ENCODE data around the gene EPHA8. TPM values are rescaled to one million over a fixed set of nuclear protein-coding genes. Genes with fewer than 3 reads are reported as not detected.

EPHA8 gene
- total RNA-seq, 1 experiment from 2014 or later = 3.8 TPM

DNA sequence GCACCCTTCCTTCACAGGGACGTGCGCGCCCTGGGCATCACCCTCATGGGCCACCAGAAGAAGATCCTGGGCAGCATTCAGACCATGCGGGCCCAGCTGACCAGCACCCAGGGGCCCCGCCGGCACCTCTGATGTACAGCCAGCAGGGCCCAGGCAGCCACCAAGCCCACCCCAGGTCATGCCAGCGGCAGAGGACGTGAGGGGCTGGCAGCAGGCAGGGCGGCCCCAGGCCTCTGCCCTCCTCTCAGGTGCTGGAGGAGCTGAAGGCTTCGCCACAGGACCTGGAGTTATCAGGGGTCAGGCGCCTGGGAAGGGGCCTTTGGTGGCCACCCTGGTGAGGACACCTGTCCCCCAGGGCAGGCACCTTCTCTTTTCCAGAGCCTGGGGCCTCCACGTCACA, 38.3 kb downstream of the EPHA8 start (continued):
- TF ChIP-seq, protein P1, sequence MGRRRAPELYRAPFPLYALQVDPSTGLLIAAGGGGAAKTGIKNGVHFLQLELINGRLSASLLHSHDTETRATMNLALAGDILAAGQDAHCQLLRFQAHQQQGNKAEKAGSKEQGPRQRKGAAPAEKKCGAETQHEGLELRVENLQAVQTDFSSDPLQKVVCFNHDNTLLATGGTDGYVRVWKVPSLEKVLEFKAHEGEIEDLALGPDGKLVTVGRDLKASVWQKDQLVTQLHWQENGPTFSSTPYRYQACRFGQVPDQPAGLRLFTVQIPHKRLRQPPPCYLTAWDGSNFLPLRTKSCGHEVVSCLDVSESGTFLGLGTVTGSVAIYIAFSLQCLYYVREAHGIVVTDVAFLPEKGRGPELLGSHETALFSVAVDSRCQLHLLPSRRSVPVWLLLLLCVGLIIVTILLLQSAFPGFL (CRISPR knock-in tag; IDR thresholded peaks at IDR 0.05; ENCODE audit: borderline replicate concordance) = no peak
- no peak for TF ChIP-seq ZNF219 (CRISPR knock-in tag; IDR thresholded peaks at IDR 0.05; ENCODE audit: borderline replicate concordance)
- TF ChIP-seq, protein P2, sequence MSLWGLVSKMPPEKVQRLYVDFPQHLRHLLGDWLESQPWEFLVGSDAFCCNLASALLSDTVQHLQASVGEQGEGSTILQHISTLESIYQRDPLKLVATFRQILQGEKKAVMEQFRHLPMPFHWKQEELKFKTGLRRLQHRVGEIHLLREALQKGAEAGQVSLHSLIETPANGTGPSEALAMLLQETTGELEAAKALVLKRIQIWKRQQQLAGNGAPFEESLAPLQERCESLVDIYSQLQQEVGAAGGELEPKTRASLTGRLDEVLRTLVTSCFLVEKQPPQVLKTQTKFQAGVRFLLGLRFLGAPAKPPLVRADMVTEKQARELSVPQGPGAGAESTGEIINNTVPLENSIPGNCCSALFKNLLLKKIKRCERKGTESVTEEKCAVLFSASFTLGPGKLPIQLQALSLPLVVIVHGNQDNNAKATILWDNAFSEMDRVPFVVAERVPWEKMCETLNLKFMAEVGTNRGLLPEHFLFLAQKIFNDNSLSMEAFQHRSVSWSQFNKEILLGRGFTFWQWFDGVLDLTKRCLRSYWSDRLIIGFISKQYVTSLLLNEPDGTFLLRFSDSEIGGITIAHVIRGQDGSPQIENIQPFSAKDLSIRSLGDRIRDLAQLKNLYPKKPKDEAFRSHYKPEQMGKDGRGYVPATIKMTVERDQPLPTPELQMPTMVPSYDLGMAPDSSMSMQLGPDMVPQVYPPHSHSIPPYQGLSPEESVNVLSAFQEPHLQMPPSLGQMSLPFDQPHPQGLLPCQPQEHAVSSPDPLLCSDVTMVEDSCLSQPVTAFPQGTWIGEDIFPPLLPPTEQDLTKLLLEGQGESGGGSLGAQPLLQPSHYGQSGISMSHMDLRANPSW (CRISPR knock-in tag; conservative IDR thresholded peaks at IDR 0.05; ENCODE audit: low read depth) = no peak
- TF ChIP-seq JUN (CRISPR knock-in tag; IDR thresholded peaks at IDR 0.05) = no peak
- no peak for TF ChIP-seq CREM (CRISPR knock-in tag; IDR thresholded peaks at IDR 0.05)
- no peak for TF ChIP-seq MYBL2 (CRISPR knock-in tag; IDR thresholded peaks at IDR 0.05)
- TF ChIP-seq, protein P3, sequence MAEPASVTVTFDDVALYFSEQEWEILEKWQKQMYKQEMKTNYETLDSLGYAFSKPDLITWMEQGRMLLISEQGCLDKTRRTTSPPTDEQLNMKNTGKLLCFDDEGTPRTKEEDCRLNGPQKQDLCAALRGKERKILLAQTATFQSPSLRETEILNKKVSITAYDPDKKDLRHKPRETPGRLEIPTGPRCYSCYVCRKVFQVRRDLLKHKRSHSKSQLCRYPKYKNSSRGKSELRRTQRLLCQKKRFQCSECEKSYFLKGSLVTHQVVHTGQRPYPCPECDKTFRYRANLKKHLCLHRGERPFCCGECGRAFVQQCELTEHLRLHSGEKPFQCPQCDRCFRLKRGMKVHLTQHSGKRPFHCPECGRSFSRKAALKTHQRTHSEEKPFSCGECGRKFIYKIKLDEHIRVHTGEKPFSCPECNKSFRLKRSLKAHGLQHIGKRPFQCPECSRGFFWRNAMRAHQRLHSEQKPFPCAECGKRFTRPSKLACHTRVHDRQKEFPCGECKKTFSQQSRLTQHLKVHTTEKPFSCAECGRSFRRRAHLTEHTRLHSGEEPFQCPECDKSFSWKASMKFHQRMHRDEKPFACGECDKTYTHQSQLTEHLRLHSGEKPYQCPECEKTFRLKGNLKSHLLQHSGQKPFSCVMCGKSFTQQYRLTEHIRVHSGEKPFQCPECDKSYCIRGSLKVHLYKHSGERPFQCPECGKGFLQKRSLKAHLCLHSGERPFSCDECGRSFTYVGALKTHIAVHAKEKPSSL (CRISPR knock-in tag; conservative IDR thresholded peaks at IDR 0.05) = no peak
- TF ChIP-seq IRF2 (CRISPR knock-in tag; IDR thresholded peaks at IDR 0.05; ENCODE audit: borderline replicate concordance, low read depth) = no peak

DNA sequence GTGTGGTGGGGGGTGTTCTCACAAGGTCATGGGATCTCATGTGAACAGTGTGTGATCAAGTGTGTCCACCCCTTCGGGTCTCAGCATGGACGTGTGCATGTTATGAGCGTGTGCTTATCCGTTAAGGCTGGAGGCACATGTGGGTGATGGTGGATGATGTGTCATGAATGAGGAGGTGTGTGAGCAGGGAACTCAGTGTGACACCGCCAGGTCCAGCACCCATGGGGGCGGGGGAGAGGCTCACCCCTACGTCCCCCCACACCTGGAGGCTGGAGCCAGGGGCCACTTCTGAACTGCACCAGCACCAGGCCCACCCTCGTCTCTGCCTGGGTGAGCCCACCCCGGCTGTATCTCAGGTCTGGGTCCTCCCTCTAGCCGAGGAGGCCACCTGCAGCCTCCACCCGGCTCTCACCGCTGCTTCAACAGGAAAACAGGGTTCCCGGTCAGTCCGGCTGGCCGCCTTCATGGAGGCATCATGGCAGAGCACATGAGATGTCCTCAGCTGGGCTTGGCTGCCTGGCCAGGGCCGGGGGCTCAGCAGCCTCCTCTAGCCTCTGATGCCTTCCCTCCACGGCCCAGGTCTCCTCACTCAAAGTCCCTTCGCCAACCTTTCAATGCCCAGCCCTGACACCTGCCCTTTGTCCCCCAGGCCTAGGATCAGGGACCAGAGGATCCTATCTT, 38.9 kb downstream of the EPHA8 start:
- TF ChIP-seq, protein P1 (CRISPR knock-in tag; IDR thresholded peaks at IDR 0.05; ENCODE audit: borderline replicate concordance) = no peak
- TF ChIP-seq RELA (CRISPR knock-in tag; IDR thresholded peaks at IDR 0.05; ENCODE audit: borderline replicate concordance) = no peak
- TF ChIP-seq SOX15 (CRISPR knock-in tag; IDR thresholded peaks at IDR 0.05) = no peak
- no peak for TF ChIP-seq ZBTB21 (CRISPR knock-in tag; IDR thresholded peaks at IDR 0.05; ENCODE audit: borderline replicate concordance)
- TF ChIP-seq, protein P4, sequence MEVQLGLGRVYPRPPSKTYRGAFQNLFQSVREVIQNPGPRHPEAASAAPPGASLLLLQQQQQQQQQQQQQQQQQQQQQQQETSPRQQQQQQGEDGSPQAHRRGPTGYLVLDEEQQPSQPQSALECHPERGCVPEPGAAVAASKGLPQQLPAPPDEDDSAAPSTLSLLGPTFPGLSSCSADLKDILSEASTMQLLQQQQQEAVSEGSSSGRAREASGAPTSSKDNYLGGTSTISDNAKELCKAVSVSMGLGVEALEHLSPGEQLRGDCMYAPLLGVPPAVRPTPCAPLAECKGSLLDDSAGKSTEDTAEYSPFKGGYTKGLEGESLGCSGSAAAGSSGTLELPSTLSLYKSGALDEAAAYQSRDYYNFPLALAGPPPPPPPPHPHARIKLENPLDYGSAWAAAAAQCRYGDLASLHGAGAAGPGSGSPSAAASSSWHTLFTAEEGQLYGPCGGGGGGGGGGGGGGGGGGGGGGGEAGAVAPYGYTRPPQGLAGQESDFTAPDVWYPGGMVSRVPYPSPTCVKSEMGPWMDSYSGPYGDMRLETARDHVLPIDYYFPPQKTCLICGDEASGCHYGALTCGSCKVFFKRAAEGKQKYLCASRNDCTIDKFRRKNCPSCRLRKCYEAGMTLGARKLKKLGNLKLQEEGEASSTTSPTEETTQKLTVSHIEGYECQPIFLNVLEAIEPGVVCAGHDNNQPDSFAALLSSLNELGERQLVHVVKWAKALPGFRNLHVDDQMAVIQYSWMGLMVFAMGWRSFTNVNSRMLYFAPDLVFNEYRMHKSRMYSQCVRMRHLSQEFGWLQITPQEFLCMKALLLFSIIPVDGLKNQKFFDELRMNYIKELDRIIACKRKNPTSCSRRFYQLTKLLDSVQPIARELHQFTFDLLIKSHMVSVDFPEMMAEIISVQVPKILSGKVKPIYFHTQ (CRISPR knock-in tag; IDR thresholded peaks at IDR 0.05) = no peak
- no peak for TF ChIP-seq ZNF416 (CRISPR knock-in tag; IDR thresholded peaks at IDR 0.05)
- no peak for TF ChIP-seq ELF4 (CRISPR knock-in tag; IDR thresholded peaks at IDR 0.05; ENCODE audit: low read depth)
- no peak for TF ChIP-seq ETV6 (CRISPR knock-in tag; IDR thresholded peaks at IDR 0.05)
- TF ChIP-seq ESRRA (CRISPR knock-in tag; IDR thresholded peaks at IDR 0.05; ENCODE audit: borderline replicate concordance) = no peak
- no peak for TF ChIP-seq TEAD4 (CRISPR knock-in tag; IDR thresholded peaks at IDR 0.05)
- no peak for TF ChIP-seq KAT7 (CRISPR knock-in tag; IDR thresholded peaks at IDR 0.05; ENCODE audit: borderline replicate concordance)
- TF ChIP-seq CREM (CRISPR knock-in tag; IDR thresholded peaks at IDR 0.05) = no peak
- TF ChIP-seq OVOL2 (CRISPR knock-in tag; IDR thresholded peaks at IDR 0.05; ENCODE audit: borderline replicate concordance) = no peak
- no peak for TF ChIP-seq TEAD1 (CRISPR knock-in tag; IDR thresholded peaks at IDR 0.05)
- Mint-ChIP-seq H3K36me3 (no peaks in the 10 kb centered on the region), H3K27ac (no peak overlapping the region; the same call in 1 of the 2 replicates), H3K9me3 (no peaks in the 10 kb centered on the region), H3K27me3 (ENCODE audit: low read depth) (peaks cover 10% of the 10 kb centered on the region; the same call in 1 of the 2 replicates), H3K4me3 (no peak overlapping the region), H3K4me1 (no peaks in the 10 kb centered on the region)
- DNase-seq (ENCODE audit: low spot score) (no peak), ATAC-seq (no peak)
- ChIA-PET POLR2A (no interaction called here), CTCF (no interaction called here)
